Cardiac muscle cell (in vitro differentiated cells and primary cell): ENCODE data around the gene SPRN. TPM values are rescaled to one million over a fixed set of nuclear protein-coding genes. Genes with fewer than 3 reads are reported as not detected.
"Not testable (repeated sequence)": the region's sequence is repeated elsewhere in the genome, so short reads cannot be mapped to it uniquely, and the experiment has no call there.

Experiments
- DNase-seq, 2 donors: peaks; one replicate each; pipeline versions ENCODE4 v3.0.0 to v3.0.0-alpha.2; 2010 to 2017; ENCODE audit warnings: low read depth in 1 of 2, low spot score in 1 of 2
- H3K27ac ChIP-seq: fragments of 200-600 bp; sonication (generic); 2 replicates; pipeline ENCODE4 v1.5.1; 2016
- H3K27me3 ChIP-seq: fragments of 200-600 bp; sonication (generic); 2 replicates; pipeline ENCODE4 v1.6.0; 2016; ENCODE audit warnings: control low read depth
- H3K36me3 ChIP-seq: fragments of 200-600 bp; sonication (generic); 2 replicates; pipeline ENCODE4 v1.5.1; 2016; ENCODE audit warnings: control low read depth
- H3K4me1 ChIP-seq: fragments of 200-600 bp; sonication (generic); 2 replicates; pipeline ENCODE4 v1.8.1; 2017; ENCODE audit warnings: low read depth, mild to moderate bottlenecking, mixed run types
- H3K4me3 ChIP-seq: fragments of 200-600 bp; sonication (generic); 2 replicates; pipeline ENCODE4 v1.5.1; 2016; ENCODE audit warnings: mild to moderate bottlenecking
- H3K9me3 ChIP-seq: fragments of 200-600 bp; sonication (generic); 2 replicates; pipeline ENCODE4 v1.5.1; 2017; ENCODE audit warnings: low read depth, mild to moderate bottlenecking, control low read depth
- CTCF ChIP-seq: IDR thresholded peaks from 2 replicates; pipeline ENCODE4 v1.5.1; 2012; ENCODE audit warnings: low read depth, mild to moderate bottlenecking, low read length
- polyA plus RNA-seq: library from polyadenylated mRNA; unstranded; fragments of >200 nt; fragmentation: Nextera tagmentation; extraction: Ambion mirVana; gene quantifications from 2 replicates; pipeline ENCODE4 v1.2.1, GENCODE V29; 2016
- total RNA-seq: library from RNA; depleted of rRNA; stranded (reverse); fragments of >200 nt; gene quantifications from 2 replicates; pipeline ENCODE4 v1.2.3, GENCODE V29; 2016

Gene SPRN
- total and polyA plus RNA-seq, 2 experiments from 2014 or later: 0.33 to 2.3 TPM

DNA sequence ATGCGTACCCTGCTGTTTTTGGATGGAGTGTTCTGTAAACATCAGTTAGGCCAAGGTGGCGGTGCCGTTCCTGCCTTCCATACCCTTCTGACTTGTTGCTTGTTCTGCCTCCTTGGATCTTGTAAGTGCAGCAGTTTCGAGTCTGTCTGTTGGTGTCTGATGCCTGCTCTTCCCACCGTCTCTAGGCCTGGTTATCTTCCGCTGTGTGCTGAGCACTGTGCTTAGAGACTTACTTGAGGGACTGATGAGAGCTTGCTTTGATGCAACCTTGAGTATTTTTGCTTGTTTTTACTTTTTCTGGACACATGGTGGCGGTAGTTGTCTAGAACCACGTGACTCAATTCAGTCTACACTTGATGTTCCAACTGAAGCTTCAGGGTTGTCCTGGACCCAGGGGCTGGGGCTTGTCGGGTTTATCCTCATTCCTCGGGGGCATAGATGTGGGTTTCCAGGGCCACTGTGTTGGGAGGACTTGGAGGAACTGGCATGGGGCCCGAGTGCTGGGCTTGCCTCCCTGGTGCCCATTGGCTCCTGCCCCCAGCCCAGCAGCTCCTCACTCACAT is 14.4 kb upstream of the SPRN start:
- Histone ChIP-seq H3K36me3 (no peaks in the 10 kb centered on the region), H3K27me3 (no peaks in the 10 kb centered on the region), H3K4me3 (no peak overlapping the region), H3K9me3 (no peaks in the 10 kb centered on the region), H3K4me1 (no peaks in the 10 kb centered on the region), H3K27ac (no peak overlapping the region)
- peak in 1 of 2 donors; percentile 13 for DNase-seq
- TF ChIP-seq CTCF: peak; percentile 29

- DNase-seq, H3K4me3 ChIP-seq, H3K4me1 ChIP-seq, H3K9me3 ChIP-seq, H3K27me3 ChIP-seq, H3K36me3 ChIP-seq, H3K27ac ChIP-seq: not testable (repeated sequence)
These were observed 8.4 kb upstream of the SPRN start for GRCh38 chr10:133432789-133433188.

DNA sequence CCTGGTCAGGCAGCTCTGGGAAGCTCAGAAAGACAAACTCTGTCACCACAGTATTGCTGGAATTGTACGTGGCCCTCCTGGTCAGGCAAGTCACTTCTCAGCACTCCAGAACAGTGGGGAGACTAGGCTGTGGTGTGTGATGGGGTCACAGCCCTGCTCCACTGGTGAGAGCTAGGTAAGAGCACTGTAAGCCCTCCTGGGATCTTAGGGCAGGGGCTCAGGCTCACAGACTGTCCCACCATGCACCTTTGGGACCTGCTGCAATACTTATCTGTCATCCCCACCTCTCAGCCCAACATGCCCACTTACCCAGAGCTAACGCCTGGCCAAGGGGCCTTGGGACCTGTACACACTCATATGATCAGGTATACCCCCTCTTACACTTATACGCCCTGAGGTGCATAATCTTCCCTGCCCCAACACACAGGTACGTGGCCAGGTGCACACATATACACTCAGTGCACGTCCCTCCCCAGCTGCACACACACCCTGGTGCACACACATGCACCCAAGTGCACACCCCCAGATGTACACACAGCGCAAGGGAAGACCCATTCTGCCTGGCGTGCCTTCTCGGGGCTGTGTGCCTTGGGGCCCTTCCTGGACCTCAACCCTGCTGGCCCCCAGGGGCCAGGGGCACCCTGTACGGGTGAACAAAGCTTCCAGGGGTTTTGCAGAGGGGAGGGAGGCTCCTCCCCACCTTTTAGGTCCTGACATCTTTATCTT is 7.6 kb upstream of the SPRN start:
- not testable (repeated sequence) for H3K36me3 ChIP-seq, H3K9me3 ChIP-seq, H3K27me3 ChIP-seq, H3K27ac ChIP-seq, H3K4me3 ChIP-seq, H3K4me1 ChIP-seq, DNase-seq

- DNase-seq, H3K27me3 ChIP-seq, H3K36me3 ChIP-seq, H3K4me3 ChIP-seq, H3K27ac ChIP-seq, H3K9me3 ChIP-seq, H3K4me1 ChIP-seq: not testable (repeated sequence)
These were observed 5.1 kb upstream of the SPRN start for GRCh38 chr10:133429571-133429970.

- DNase-seq: peak in 1 of 2 donors; percentile 13
- H3K9me3 ChIP-seq, H3K27ac ChIP-seq, H3K36me3 ChIP-seq, H3K4me1 ChIP-seq, H3K4me3 ChIP-seq: not testable (repeated sequence)
- H3K27me3 ChIP-seq: peaks cover 18% of the 10 kb centered on the region
These were observed 323 bp downstream of the SPRN start for GRCh38 chr10:133424102-133424501.

DNA sequence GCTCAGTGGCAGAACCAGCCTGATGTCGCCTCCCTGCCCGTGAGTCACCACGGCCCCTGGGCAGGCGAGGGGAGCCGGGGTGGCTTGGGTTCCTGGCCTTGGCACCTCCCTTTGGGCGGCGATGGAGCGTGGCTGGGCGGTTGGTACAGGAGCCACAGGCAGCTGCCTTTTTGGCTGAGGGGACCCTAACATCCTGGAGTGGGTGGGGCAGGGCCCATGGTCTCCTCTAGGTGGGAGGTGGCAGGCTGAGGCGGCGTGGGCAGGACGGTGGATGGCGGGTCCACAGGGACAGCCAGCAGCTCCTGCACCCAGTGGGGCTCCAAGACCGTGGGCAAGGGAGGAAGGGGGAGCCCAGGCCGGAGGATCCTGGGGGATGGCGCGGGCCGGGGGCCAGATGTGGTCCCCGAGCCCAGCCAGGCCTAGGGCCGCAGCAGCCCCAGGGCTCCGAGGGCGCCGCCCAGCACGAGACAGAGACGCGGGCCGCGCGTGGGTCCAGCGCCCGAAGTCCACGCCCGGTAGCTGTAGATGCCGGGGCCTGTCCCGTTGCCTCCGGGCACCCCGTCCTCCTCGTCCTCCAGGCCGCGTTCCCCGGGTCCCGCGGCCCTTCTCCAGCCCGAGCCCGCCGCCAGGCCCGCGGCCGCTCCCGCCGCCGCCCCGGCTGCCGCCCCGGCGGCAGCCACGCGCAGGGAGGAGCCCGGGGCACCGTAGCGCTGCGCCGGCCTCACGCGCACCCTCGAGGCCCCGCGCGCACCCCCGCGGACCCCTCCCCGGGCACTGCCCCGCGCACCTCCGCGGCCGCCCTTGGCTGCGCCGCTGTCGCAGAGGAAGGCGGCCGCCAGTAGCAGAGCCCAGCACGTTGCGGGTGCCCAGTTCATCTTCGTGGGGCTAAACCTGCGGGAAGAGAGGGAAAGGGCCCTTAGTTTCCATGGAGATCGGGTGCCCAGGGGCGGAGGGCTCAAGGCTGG is 1.3 kb downstream of the SPRN start:
- Histone ChIP-seq H3K27me3 (peaks cover 18% of the 10 kb centered on the region), H3K4me1 (no peaks in the 10 kb centered on the region), H3K27ac (no peak overlapping the region), H3K9me3 (no peaks in the 10 kb centered on the region), H3K36me3 (peaks cover 3% of the 10 kb centered on the region), H3K4me3 (no peak overlapping the region)
- peak in 1 of 2 donors; percentile 10 for DNase-seq
- no peak for TF ChIP-seq CTCF

DNA sequence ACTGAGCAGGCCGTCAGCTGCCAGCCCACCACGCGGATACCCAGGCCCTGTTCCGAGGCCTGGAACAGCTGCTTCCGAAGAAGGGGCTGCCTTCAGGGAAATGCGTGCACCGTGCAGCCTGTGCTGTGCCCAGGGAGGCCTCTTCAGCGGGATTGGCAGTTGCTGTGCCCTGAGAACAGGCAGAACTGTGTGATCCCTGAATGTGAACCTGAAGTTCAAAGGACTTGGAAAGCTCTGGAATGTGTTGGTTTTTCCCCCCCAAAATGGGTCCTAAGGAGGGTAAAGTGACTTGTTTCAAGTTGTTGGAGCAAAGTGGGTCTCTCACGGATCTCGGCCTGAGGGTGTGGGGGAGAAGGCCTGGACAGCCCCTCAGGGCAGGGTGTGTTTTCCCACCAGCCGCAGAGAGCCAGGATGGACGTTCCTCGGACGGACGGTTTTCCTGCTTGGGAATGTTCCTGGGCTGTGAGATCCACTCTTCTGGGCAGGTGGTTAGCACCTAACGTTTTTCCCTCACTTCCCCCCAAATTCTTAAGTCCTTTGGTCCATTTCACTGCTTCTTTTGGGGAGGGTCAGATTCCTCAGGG is 2.1 kb downstream of the SPRN start:
- H3K27me3 ChIP-seq: peaks cover 18% of the 10 kb centered on the region
- no peak for TF ChIP-seq CTCF

More for the DNA sequence above, 2.1 kb downstream of the SPRN start:
- DNase-seq: no peak
- Histone ChIP-seq H3K27ac (no peak overlapping the region), H3K9me3 (no peaks in the 10 kb centered on the region), H3K4me1 (no peaks in the 10 kb centered on the region), H3K4me3 (no peak overlapping the region), H3K36me3 (peaks cover 3% of the 10 kb centered on the region)
